Mucosa of gallbladder (tissue), 1 donor: ENCODE data around the gene PGAM4. TPM values are rescaled to one million over a fixed set of nuclear protein-coding genes. Genes with fewer than 3 reads are reported as not detected.
"Not testable (repeated sequence)": the region's sequence is repeated elsewhere in the genome, so short reads cannot be mapped to it uniquely, and the experiment has no call there.

Experiments used
- DNase-seq: peaks from one replicate; pipeline ENCODE4 v3.0.0-alpha.2; 2020; ENCODE audit warnings: low spot score
- total RNA-seq: library from RNA; stranded (reverse); gene quantifications from one replicate; pipeline ENCODE4 v1.2.1, GENCODE V29; 2021
- donor health status: DM: no; HTN: no; CAD: no.

Gene PGAM4
- total RNA-seq, 1 donor from 2014 or later = not detected

GRCh38 chrX:77925764-77926163 is 43.7 kb downstream of the PGAM4 start:
- no peak for DNase-seq

- no peak for DNase-seq
Observed at GRCh38 chrX:77924320-77924859, 45.0 kb downstream of the PGAM4 start.

- no peak for DNase-seq
Observed at GRCh38 chrX:77922787-77923186, 46.7 kb downstream of the PGAM4 start.

GRCh38 chrX:77919370-77919769 is 50.1 kb downstream of the PGAM4 start:
- not testable (repeated sequence) for DNase-seq

GRCh38 chrX:77918568-77918967 is 50.9 kb downstream of the PGAM4 start:
- DNase-seq = no peak

Other genes starting within 250 kb of the PGAM4 start
- 77.3 TPM for gene ATRX, start 183.4 kb downstream of the PGAM4 start, total RNA-seq
- gene MAGT1, start 74.2 kb downstream of the PGAM4 start, total RNA-seq = 69.4 TPM
- 238 TPM for gene COX7B, start 70.2 kb downstream of the PGAM4 start, total RNA-seq
- gene ATP7A, start 58.9 kb downstream of the PGAM4 start, total RNA-seq = 9.6 TPM
- 317 TPM for gene PGK1, start 134.6 kb upstream of the PGAM4 start, total RNA-seq
- 17.1 TPM for gene TAF9B, start 170.0 kb upstream of the PGAM4 start, total RNA-seq